ENCODE results near the gene PTPN21.

- TF ChIP-seq POLR2AphosphoS5 (IDR thresholded peaks at IDR 0.05; ENCODE audit: low read depth, low read length) (no peak), POU2F2 (IDR thresholded peaks at IDR 0.05; ENCODE audit: low read depth, low read length) (no peak), POLR2A (IDR thresholded peaks at IDR 0.05; ENCODE audit: low read depth, low read length) (no peak), TAF1 (IDR thresholded peaks at IDR 0.05; ENCODE audit: low read depth, low read length) (no peak)
Observed at GRCh38 chr14:88521818-88522217, 33.0 kb downstream of the PTPN21 start.
